SU-DHL-6 (cell line): ENCODE measurements around the gene IKBKE.

ENCODE experiments used
- H2AFZ ChIP-seq: fragments of 200-600 bp; sonication (generic); 2 replicates; pipeline ENCODE4 v1.6.1; 2014; ENCODE audit warnings: low read depth, mild to moderate bottlenecking, moderate library complexity, mixed read lengths, antibody characterized with exemption, low read length; ENCODE audit not compliant: severe bottlenecking
- H3F3A ChIP-seq: fragments of 200-600 bp; shearing (Covaris generic); 2 replicates; pipeline ENCODE4 v1.6.0; 2016; ENCODE audit warnings: antibody characterized with exemption, mild to moderate bottlenecking; ENCODE audit not compliant: insufficient read depth
- H3K27ac ChIP-seq: fragments of 200-600 bp; sonication (generic); 2 replicates; pipeline ENCODE4 v1.5.1; 2016; ENCODE audit warnings: low read depth, mild to moderate bottlenecking, low read length, moderate library complexity, mixed read lengths
- H3K27me3 ChIP-seq: fragments of 200-600 bp; sonication (generic), shearing (Covaris generic); 2 replicates; pipeline ENCODE4 v1.6.0; 2014; ENCODE audit warnings: mild to moderate bottlenecking, low read length
- H3K36me3 ChIP-seq: fragments of 200-600 bp; sonication (generic); 2 replicates; pipeline ENCODE4 v1.6.1; 2014; ENCODE audit warnings: mild to moderate bottlenecking, low read length, mixed read lengths
- H3K4me2 ChIP-seq: fragments of 300-600, 200-600 bp; shearing (Covaris generic), sonication (generic); 2 replicates; pipeline ENCODE4 v1.6.0; 2014; ENCODE audit warnings: low read length, low read depth, mild to moderate bottlenecking; ENCODE audit not compliant: poor library complexity, severe bottlenecking
- H3K4me3 ChIP-seq: fragments of 200-600 bp; sonication (generic); 2 replicates; pipeline ENCODE4 v1.5.1; 2014; ENCODE audit warnings: antibody characterized with exemption, low read length, mild to moderate bottlenecking, mixed read lengths; ENCODE audit not compliant: insufficient read depth, poor library complexity, severe bottlenecking
- H3K79me2 ChIP-seq: fragments of 200-600 bp; sonication (generic); 2 replicates; pipeline ENCODE4 v1.6.1; 2014; ENCODE audit warnings: mild to moderate bottlenecking, low read length, moderate library complexity; ENCODE audit not compliant: insufficient read depth
- H3K9ac ChIP-seq: fragments of 200-600 bp; sonication (generic); 2 replicates; pipeline ENCODE4 v1.7.0; 2014; ENCODE audit warnings: mild to moderate bottlenecking, low read length
- H3K9me2 ChIP-seq: fragments of 200-600 bp; sonication (generic); replicated peaks from 2 replicates; pipeline ENCODE4 v1.6.1; 2014; ENCODE audit warnings: low read length; ENCODE audit not compliant: insufficient read depth
- H3K9me3 ChIP-seq: fragments of 200-600 bp; sonication (generic); 2 replicates; pipeline ENCODE4 v1.6.1; 2014; ENCODE audit warnings: low read length, mixed read lengths; ENCODE audit not compliant: insufficient read depth
- H4K20me1 ChIP-seq: fragments of 200-600 bp; sonication (generic); 2 replicates; pipeline ENCODE4 v1.6.1; 2014; ENCODE audit warnings: low read depth, mild to moderate bottlenecking, antibody characterized with exemption, low read length, moderate library complexity, mixed read lengths
- CTCF ChIP-seq: fragments of 200-600 bp; sonication (generic); IDR thresholded peaks from one replicate; pipeline ENCODE4 v1.5.1; 2017; ENCODE audit warnings: antibody characterized with exemption, mild to moderate bottlenecking, low read length, moderate library complexity; ENCODE audit not compliant: insufficient read depth, poor library complexity, severe bottlenecking
- EZH2phosphoT487 ChIP-seq: fragments of 200-600 bp; sonication (generic), shearing (Covaris generic); conservative IDR thresholded peaks from 2 replicates; pipeline ENCODE4 v1.6.1; 2018; ENCODE audit warnings: mild to moderate bottlenecking, antibody characterized with exemption, low read length, moderate library complexity, mixed read lengths

Gene IKBKE

GRCh38 chr1:206471415-206471801, 1.1 kb downstream of the IKBKE start:
- no peaks in the 10 kb centered on the region for H3K9me2 ChIP-seq
- H3K27me3 ChIP-seq = no peaks in the 10 kb centered on the region
- peak overlapping the region; percentile 63 for H3K4me2 ChIP-seq
- peak overlapping the region; percentile 78 for H3K9ac ChIP-seq
- H4K20me1 ChIP-seq = no peaks in the 10 kb centered on the region
- no peaks in the 10 kb centered on the region for H3K9me3 ChIP-seq
- H3K36me3 ChIP-seq = no peaks in the 10 kb centered on the region
- no peaks in the 10 kb centered on the region for H3K79me2 ChIP-seq
- peaks cover 13% of the 10 kb centered on the region for H3F3A ChIP-seq
- no peak overlapping the region for H2AFZ ChIP-seq
- no peak for TF ChIP-seq CTCF
- TF ChIP-seq EZH2phosphoT487 = no peak
- H3K4me3 ChIP-seq = peak overlapping the region; percentile 74
- H3K27ac ChIP-seq = peak overlapping the region; percentile 86

GRCh38 chr1:206472024-206472423, 1.7 kb downstream of the IKBKE start:
- H3K27ac ChIP-seq = peak overlapping the region; percentile 86
- H3K27me3 ChIP-seq = no peaks in the 10 kb centered on the region
- no peaks in the 10 kb centered on the region for H3K79me2 ChIP-seq
- H3K4me3 ChIP-seq = peak overlapping the region; percentile 74
- TF ChIP-seq EZH2phosphoT487 (no peak), CTCF (no peak)
- H3K9me3 ChIP-seq = no peaks in the 10 kb centered on the region
- no peak overlapping the region for H2AFZ ChIP-seq
- H3K36me3 ChIP-seq = no peaks in the 10 kb centered on the region
- H4K20me1 ChIP-seq = no peaks in the 10 kb centered on the region
- peak overlapping the region; percentile 63 for H3K4me2 ChIP-seq
- H3F3A ChIP-seq = peaks cover 13% of the 10 kb centered on the region
- H3K9me2 ChIP-seq = no peaks in the 10 kb centered on the region
- H3K9ac ChIP-seq = peak overlapping the region; percentile 78; the same call in 1 of the 2 replicates

GRCh38 chr1:206472454-206472853, 2.2 kb downstream of the IKBKE start:
- no peak overlapping the region for H2AFZ ChIP-seq
- H3K9ac ChIP-seq = no peak overlapping the region; the same call in 1 of the 2 replicates
- H3K9me2 ChIP-seq = no peaks in the 10 kb centered on the region
- H3K27me3 ChIP-seq = no peaks in the 10 kb centered on the region
- TF ChIP-seq EZH2phosphoT487 = no peak
- no peak for TF ChIP-seq CTCF
- H3K79me2 ChIP-seq = no peaks in the 10 kb centered on the region
- peak overlapping the region; percentile 86 for H3K27ac ChIP-seq
- H3K4me3 ChIP-seq = no peak overlapping the region
- no peaks in the 10 kb centered on the region for H3K36me3 ChIP-seq
- peak overlapping the region; percentile 63 for H3K4me2 ChIP-seq
- peaks cover 13% of the 10 kb centered on the region for H3F3A ChIP-seq
- H4K20me1 ChIP-seq = no peaks in the 10 kb centered on the region
- H3K9me3 ChIP-seq = no peaks in the 10 kb centered on the region
